Progenitor cell of endocrine pancreas (in vitro differentiated cells): Measurements from ENCODE around the gene RALB. TPM values are rescaled to one million over a fixed set of nuclear protein-coding genes. Genes with fewer than 3 reads are reported as not detected.

ENCODE experiments used
- DNase-seq: peaks from one replicate; pipeline ENCODE4 v3.0.0; 2021; ENCODE audit warnings: low spot score; ENCODE audit not compliant: unreplicated experiment
- H3K27ac Mint-ChIP-seq: 2 replicates; pipeline ENCODE4 v1.8.0; 2021; ENCODE audit warnings: mild to moderate bottlenecking, moderate library complexity, mixed read lengths
- H3K27me3 Mint-ChIP-seq: 2 replicates; pipeline ENCODE4 v1.8.0; 2021; ENCODE audit warnings: mixed read lengths
- H3K36me3 Mint-ChIP-seq: 2 replicates; pipeline ENCODE4 v1.8.0; 2022; ENCODE audit warnings: mixed read lengths; ENCODE audit not compliant: insufficient read depth
- H3K4me1 Mint-ChIP-seq: 2 replicates; pipeline ENCODE4 v1.8.0; 2021; ENCODE audit warnings: low read depth, mixed read lengths
- H3K4me3 Mint-ChIP-seq: 2 replicates; pipeline ENCODE4 v1.8.0; 2021; ENCODE audit warnings: low read depth, mild to moderate bottlenecking, moderate library complexity, mixed read lengths
- H3K9me3 Mint-ChIP-seq: 2 replicates; pipeline ENCODE4 v1.8.0; 2021; ENCODE audit warnings: low read depth, mixed read lengths
- long read RNA-seq: library from polyadenylated mRNA; unstranded; transcript quantifications from one replicate; pipeline ENCODE4 v2.0.0, GENCODE V29; 2020
- total RNA-seq: library from RNA; stranded (reverse); gene quantifications from 2 replicates; pipeline ENCODE4 v1.2.1, GENCODE V29; 2021
- TF ChIP-seq, protein P1 (sequence below): fragments of 200-600 bp; sonication (generic); IDR thresholded peaks from one replicate; pipeline ENCODE4 v1.5.0; 2021; ENCODE audit warnings: antibody characterized with exemption, mild to moderate bottlenecking; ENCODE audit not compliant: unreplicated experiment

RALB gene, protein sequence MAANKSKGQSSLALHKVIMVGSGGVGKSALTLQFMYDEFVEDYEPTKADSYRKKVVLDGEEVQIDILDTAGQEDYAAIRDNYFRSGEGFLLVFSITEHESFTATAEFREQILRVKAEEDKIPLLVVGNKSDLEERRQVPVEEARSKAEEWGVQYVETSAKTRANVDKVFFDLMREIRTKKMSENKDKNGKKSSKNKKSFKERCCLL
- total RNA-seq: 26.6 and 30.5 TPM in 2 replicates
- long read RNA-seq, transcript RALB-203 (5 exons, 1,252 nt): minor isoform, 59 of 208 reads
- long read RNA-seq, transcript RALB-201 (5 exons, 2,344 nt): major isoform, 120 of 208 reads
- long read RNA-seq, partial matches to known transcripts: 24 of 208 reads
- long read RNA-seq, other reads (novel, unspliced or antisense): 5 of 208 reads

DNA sequence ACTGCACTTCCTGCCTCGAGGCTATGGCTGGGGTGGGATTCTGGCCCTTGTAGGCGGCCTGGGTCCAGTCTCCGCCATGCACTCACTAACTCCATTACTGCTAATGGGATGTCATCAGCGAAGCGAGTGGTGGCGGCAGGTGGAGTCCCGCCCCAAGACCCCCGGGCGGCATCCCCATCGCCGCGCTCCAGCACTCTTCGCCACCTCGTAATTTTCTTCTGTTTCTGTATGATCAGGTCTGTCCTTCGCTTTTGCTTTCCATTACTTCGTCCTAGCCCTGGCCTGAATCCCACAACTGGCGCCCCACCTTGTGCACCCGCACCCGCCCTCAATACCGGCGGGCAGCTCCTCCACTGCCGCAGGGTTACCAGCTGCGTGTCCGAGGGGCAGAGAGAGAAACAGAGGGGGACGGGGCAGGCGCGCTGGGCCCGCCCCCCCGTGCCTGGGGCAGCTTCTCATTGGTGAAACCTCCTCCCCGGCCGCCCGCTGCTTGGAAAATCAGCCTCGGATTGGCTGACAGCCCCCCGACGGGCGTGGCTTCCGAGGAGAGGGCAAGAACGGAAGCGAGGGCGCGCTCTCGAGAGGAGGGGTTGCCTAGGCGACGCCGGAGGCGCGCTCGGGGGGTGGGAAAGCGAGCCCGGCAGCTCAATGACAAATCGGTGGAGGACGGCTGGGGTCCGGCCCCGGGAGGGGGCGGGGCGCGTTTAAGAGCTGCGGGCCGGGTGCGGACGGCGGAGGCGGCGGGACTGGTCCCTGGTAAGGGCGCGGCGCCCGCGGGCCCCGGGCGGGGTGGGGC, at the start of gene RALB:
Gene RALB, plus strand, starts transcription at position 628 of the 796 bp plus-strand sequence. CDS start 25,813 bp downstream, outside the sequence.
- peak within 1 kb of the TSS; percentile 89 for H3K27ac Mint-ChIP-seq
- H3K36me3 Mint-ChIP-seq: peaks cover 3% of the 10 kb centered on the region
- H3K27me3 Mint-ChIP-seq: peaks cover 27% of the 10 kb centered on the region
- H3K4me3 Mint-ChIP-seq: peak within 1 kb of the TSS; percentile 95
- H3K4me1 Mint-ChIP-seq: peaks cover 14% of the 10 kb centered on the region
- peak; percentile 99 for DNase-seq
- peaks cover 5% of the 10 kb centered on the region for H3K9me3 Mint-ChIP-seq
- TF ChIP-seq, protein P1, sequence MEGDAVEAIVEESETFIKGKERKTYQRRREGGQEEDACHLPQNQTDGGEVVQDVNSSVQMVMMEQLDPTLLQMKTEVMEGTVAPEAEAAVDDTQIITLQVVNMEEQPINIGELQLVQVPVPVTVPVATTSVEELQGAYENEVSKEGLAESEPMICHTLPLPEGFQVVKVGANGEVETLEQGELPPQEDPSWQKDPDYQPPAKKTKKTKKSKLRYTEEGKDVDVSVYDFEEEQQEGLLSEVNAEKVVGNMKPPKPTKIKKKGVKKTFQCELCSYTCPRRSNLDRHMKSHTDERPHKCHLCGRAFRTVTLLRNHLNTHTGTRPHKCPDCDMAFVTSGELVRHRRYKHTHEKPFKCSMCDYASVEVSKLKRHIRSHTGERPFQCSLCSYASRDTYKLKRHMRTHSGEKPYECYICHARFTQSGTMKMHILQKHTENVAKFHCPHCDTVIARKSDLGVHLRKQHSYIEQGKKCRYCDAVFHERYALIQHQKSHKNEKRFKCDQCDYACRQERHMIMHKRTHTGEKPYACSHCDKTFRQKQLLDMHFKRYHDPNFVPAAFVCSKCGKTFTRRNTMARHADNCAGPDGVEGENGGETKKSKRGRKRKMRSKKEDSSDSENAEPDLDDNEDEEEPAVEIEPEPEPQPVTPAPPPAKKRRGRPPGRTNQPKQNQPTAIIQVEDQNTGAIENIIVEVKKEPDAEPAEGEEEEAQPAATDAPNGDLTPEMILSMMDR: no peak

DNA sequence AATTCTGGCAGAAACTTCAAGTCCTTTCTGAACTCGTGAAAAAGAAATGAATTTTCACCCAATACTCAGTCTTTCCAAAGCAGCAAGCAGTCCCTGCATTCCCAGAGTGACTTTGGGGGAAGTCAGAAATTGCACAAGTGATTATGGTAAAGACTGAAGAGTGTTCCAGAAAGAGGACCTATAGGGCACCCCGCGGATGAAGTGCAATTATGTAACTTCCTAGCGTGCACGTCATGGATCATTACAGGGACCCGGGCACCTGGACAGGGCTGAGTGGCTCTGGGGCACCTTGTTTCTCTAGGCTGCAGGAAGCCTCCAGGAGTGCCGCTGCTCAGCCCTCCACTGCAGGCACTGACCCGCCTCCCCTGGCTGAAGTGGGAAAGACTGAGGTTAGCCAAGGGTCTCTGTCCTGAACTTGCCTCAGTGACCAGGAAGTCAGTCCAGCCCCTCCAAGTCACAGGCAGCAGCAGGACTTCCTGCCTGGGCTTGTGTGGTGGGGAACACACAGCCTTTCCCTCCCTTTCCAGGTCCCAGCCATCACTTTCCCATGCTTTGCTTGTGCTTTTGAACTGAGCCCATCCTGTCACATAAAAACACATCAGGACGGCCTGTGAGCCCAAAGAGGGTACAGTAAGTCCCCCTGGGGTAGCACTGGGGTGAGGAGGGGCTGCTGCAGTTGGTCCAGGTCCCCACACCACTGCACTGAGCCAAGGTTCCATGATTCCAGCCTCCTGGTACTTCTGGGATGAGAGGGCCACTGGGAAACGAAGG, 49.2 kb upstream of the RALB start:
- Mint-ChIP-seq H3K4me1 (no peaks in the 10 kb centered on the region), H3K36me3 (peaks cover 1% of the 10 kb centered on the region), H3K27me3 (no peaks in the 10 kb centered on the region), H3K9me3 (peaks cover 8% of the 10 kb centered on the region), H3K27ac (no peak overlapping the region), H3K4me3 (no peak overlapping the region)
- TF ChIP-seq, protein P1: no peak
- no peak for DNase-seq

DNA sequence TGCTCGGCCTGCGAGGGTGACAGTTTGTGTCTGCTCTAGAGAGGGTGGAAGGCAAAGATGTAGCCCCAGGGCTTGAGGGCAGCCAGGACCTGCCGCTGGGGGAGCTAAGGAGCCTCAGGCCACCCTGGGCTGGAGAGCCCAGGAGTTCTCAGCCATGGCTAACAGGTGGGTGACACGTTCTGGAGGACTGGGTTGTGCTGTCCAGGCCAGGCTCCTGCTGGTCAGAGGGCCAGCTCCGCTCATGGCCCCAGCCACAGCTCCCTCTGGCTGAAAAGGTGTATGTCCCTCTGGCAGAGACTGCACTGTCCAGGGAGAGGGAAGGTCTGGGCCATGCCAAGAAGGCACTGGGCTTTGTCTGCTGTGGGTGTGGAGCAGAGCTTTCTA, 48.6 kb upstream of the RALB start:
- H3K4me3 Mint-ChIP-seq: no peak overlapping the region
- H3K4me1 Mint-ChIP-seq: no peaks in the 10 kb centered on the region
- DNase-seq: no peak
- H3K27me3 Mint-ChIP-seq: no peaks in the 10 kb centered on the region
- H3K9me3 Mint-ChIP-seq: peaks cover 5% of the 10 kb centered on the region
- no peak overlapping the region for H3K27ac Mint-ChIP-seq
- TF ChIP-seq, protein P1: peak; percentile 25
- H3K36me3 Mint-ChIP-seq: no peaks in the 10 kb centered on the region

DNA sequence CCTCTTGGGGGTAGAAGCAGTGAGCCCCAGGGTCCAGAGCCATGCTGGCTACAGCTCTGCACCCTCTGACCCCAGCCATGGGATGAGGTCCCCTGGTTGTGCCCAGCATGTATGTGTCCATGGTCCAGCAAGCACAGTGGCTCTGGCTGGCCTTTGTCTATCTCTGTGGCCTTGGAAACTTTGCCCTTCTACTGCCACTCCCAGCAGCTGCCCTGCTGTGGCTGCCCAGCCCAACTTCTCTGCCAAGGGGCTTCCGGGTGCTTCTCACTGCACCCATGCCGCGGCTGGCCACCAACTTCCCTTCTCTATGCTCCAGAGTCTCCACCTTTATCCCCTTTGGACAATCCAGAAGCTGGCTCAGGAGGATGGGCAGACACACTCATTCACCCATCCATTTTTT, 48.2 kb upstream of the RALB start:
- Mint-ChIP-seq H3K4me1 (no peaks in the 10 kb centered on the region), H3K27me3 (no peaks in the 10 kb centered on the region), H3K9me3 (peaks cover under 1% of the 10 kb centered on the region), H3K27ac (no peak overlapping the region), H3K4me3 (no peak overlapping the region), H3K36me3 (no peaks in the 10 kb centered on the region)
- DNase-seq: no peak
- TF ChIP-seq, protein P1: no peak
